DOHH2 (cell line): Measurements from ENCODE around the gene SPOCK1.

Source experiments
- H3F3A ChIP-seq: fragments of 200-600 bp; sonication (generic), shearing (Covaris generic); 2 replicates; pipeline ENCODE4 v1.6.0; 2016; ENCODE audit warnings: antibody characterized with exemption, mild to moderate bottlenecking; ENCODE audit not compliant: control insufficient read depth, insufficient read depth
- H3K27ac ChIP-seq: fragments of 200-600 bp; sonication (generic); 2 replicates; pipeline ENCODE4 v1.5.1; 2014; ENCODE audit warnings: low read depth, mild to moderate bottlenecking, low read length, moderate library complexity
- H3K27me3 ChIP-seq: fragments of 200-600 bp; sonication (generic); 2 replicates; pipeline ENCODE4 v1.6.1; 2014; ENCODE audit warnings: mild to moderate bottlenecking, low read length, mixed read lengths; ENCODE audit not compliant: control insufficient read depth
- H3K36me3 ChIP-seq: fragments of 200-600 bp; sonication (generic); 2 replicates; pipeline ENCODE4 v1.6.1; 2014; ENCODE audit warnings: mild to moderate bottlenecking, low read length, moderate library complexity, mixed read lengths; ENCODE audit not compliant: control insufficient read depth
- H3K4me1 ChIP-seq: fragments of 200-600 bp; sonication (generic); 2 replicates; pipeline ENCODE4 v1.6.1; 2014; ENCODE audit warnings: mild to moderate bottlenecking, low read length, mixed read lengths; ENCODE audit not compliant: control insufficient read depth
- H3K4me2 ChIP-seq: fragments of 200-600 bp; sonication (generic); 2 replicates; pipeline ENCODE4 v1.6.0; 2014; ENCODE audit warnings: mild to moderate bottlenecking, low read length, moderate library complexity
- H3K4me3 ChIP-seq: fragments of 200-600 bp; sonication (generic); 2 replicates; pipeline ENCODE4 v1.5.1; 2014; ENCODE audit warnings: mild to moderate bottlenecking, low read length, mixed read lengths
- H3K79me2 ChIP-seq: fragments of 200-600 bp; sonication (generic); 2 replicates; pipeline ENCODE4 v1.6.1; 2014; ENCODE audit warnings: mild to moderate bottlenecking, low read length, mixed read lengths; ENCODE audit not compliant: control insufficient read depth
- H3K9me2 ChIP-seq: fragments of 200-600 bp; sonication (generic); replicated peaks from 2 replicates; pipeline ENCODE4 v1.6.1; 2014; ENCODE audit warnings: mild to moderate bottlenecking, low read length, mixed read lengths; ENCODE audit not compliant: control insufficient read depth
- H3K9me3 ChIP-seq: fragments of 200-600 bp; sonication (generic); 2 replicates; pipeline ENCODE4 v1.6.1; 2014; ENCODE audit warnings: antibody characterized with exemption, low read length, mixed read lengths; ENCODE audit not compliant: control insufficient read depth, insufficient read depth
- H4K20me1 ChIP-seq: fragments of 200-600 bp; sonication (generic); 2 replicates; pipeline ENCODE4 v1.6.0; 2014; ENCODE audit warnings: low read depth, mild to moderate bottlenecking, antibody characterized with exemption, low read length, moderate library complexity; ENCODE audit not compliant: control insufficient read depth, insufficient read depth
- EZH2phosphoT487 ChIP-seq: fragments of 200-600 bp; sonication (generic); IDR thresholded peaks from 2 replicates; pipeline ENCODE4 v1.6.1; 2017; ENCODE audit warnings: borderline replicate concordance, mild to moderate bottlenecking, antibody characterized with exemption, low read length, moderate library complexity, mixed read lengths
- TF ChIP-seq, protein P1 (sequence below): fragments of 200-600 bp; sonication (generic); IDR thresholded peaks from one replicate; pipeline ENCODE4 v1.5.1; 2014; ENCODE audit warnings: antibody characterized with exemption, mild to moderate bottlenecking, low read depth, low read length; ENCODE audit not compliant: poor library complexity, severe bottlenecking

SPOCK1 gene

DNA sequence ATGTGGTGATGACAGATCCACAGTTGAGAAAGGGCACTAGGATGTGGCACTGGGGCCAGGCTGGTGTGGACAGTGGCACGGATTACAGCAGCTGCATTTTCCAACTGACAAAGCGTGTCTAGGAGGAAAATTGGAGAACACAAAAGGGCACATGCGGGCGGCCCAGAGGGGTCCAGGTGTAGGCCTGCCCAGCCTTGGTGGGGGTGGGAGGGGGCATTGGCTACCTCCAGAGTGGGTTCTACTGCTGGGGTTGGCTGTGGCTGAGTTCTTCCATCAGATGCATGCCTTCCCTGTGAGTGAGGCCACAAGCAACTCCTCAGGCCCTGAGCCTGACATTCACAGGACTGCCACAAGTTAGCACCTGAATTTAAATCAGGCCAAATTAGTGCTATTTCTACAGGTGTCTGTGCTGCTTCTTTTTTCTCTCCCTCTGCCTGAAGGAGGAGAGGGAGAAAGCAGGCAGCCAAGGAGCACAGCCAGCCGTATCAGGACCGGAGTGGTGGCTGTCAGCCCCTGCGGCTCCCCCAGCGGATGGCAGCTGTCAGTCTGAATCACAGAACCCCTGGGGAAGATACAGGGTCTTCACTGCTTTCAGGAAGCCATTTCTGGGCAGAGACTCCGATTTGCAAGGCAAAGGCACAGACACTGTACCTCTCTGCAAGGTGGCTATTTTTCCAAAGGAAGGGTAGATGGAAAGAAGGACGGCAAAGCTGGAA lies 464.2 kb downstream of the SPOCK1 start:
- no peaks in the 10 kb centered on the region for H4K20me1 ChIP-seq
- no peak overlapping the region for H3K4me3 ChIP-seq
- H3F3A ChIP-seq, result no peaks in the 10 kb centered on the region
- no peaks in the 10 kb centered on the region for H3K9me2 ChIP-seq
- no peaks in the 10 kb centered on the region for H3K4me1 ChIP-seq
- no peaks in the 10 kb centered on the region for H3K79me2 ChIP-seq
- TF ChIP-seq, protein P1, sequence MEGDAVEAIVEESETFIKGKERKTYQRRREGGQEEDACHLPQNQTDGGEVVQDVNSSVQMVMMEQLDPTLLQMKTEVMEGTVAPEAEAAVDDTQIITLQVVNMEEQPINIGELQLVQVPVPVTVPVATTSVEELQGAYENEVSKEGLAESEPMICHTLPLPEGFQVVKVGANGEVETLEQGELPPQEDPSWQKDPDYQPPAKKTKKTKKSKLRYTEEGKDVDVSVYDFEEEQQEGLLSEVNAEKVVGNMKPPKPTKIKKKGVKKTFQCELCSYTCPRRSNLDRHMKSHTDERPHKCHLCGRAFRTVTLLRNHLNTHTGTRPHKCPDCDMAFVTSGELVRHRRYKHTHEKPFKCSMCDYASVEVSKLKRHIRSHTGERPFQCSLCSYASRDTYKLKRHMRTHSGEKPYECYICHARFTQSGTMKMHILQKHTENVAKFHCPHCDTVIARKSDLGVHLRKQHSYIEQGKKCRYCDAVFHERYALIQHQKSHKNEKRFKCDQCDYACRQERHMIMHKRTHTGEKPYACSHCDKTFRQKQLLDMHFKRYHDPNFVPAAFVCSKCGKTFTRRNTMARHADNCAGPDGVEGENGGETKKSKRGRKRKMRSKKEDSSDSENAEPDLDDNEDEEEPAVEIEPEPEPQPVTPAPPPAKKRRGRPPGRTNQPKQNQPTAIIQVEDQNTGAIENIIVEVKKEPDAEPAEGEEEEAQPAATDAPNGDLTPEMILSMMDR, result no peak
- TF ChIP-seq EZH2phosphoT487, result no peak
- no peaks in the 10 kb centered on the region for H3K27me3 ChIP-seq
- no peaks in the 10 kb centered on the region for H3K36me3 ChIP-seq
- no peak overlapping the region for H3K4me2 ChIP-seq
- H3K27ac ChIP-seq, result no peak overlapping the region
- no peaks in the 10 kb centered on the region for H3K9me3 ChIP-seq

DNA sequence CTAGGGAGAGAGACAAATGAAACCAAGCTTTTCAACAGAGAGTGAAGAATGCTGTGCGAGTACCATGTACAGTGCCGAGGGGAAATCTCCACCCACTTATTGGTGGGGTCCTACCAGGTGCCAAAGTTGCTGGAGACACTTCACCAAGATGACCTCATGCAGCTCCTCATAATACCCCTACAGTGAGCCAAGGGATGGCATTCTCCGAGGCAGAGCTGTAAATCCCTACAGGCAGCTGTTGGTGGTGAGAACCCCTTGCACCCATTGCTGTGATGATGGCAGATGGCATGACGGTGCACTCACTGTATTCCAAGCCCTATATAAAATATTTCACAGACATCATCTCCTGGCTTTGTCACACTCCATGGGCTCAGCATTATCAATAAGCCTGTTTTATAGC lies 464.9 kb downstream of the SPOCK1 start:
- TF ChIP-seq, protein P1, result no peak
- no peak for TF ChIP-seq EZH2phosphoT487
- H3K9me2 ChIP-seq, result no peaks in the 10 kb centered on the region
- no peaks in the 10 kb centered on the region for H3K79me2 ChIP-seq
- H3K9me3 ChIP-seq, result no peaks in the 10 kb centered on the region
- H3K4me3 ChIP-seq, result no peak overlapping the region
- no peaks in the 10 kb centered on the region for H3K36me3 ChIP-seq
- no peaks in the 10 kb centered on the region for H3F3A ChIP-seq
- no peak overlapping the region for H3K4me2 ChIP-seq
- no peaks in the 10 kb centered on the region for H4K20me1 ChIP-seq
- no peak overlapping the region for H3K27ac ChIP-seq
- no peaks in the 10 kb centered on the region for H3K4me1 ChIP-seq
- no peaks in the 10 kb centered on the region for H3K27me3 ChIP-seq

DNA sequence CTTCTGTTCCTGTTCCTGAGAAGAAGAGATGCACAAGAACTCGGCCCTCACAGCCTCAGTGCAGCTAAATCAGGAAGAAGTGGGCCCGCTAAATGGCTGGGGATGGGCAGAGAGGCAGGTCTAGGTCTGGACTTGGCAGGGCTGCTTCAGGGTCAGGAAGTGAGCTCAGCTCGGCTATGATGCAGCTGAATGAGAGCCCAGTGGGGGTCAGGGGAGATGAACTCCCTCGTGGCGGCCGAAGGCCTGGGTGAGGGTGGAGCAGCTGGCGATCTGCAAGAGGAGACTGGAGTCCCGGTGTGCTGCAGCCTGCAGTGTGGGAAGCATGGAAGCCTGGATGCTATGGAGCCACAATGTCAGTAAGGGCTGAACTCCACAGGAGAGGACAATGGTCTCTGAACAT lies 466.2 kb downstream of the SPOCK1 start:
- TF ChIP-seq, protein P1, result no peak
- TF ChIP-seq EZH2phosphoT487, result no peak
- H3K9me3 ChIP-seq, result no peaks in the 10 kb centered on the region
- no peak overlapping the region for H3K4me2 ChIP-seq
- no peaks in the 10 kb centered on the region for H4K20me1 ChIP-seq
- H3F3A ChIP-seq, result no peaks in the 10 kb centered on the region
- no peak overlapping the region for H3K4me3 ChIP-seq
- peaks cover under 1% of the 10 kb centered on the region; the same call in 1 of the 2 replicates for H3K4me1 ChIP-seq
- H3K36me3 ChIP-seq, result no peaks in the 10 kb centered on the region
- no peaks in the 10 kb centered on the region for H3K79me2 ChIP-seq
- H3K27ac ChIP-seq, result no peak overlapping the region
- H3K9me2 ChIP-seq, result no peaks in the 10 kb centered on the region
- no peaks in the 10 kb centered on the region for H3K27me3 ChIP-seq
